NCI-H2227 treated with DMSO at 0.1 percent for 48 hours (cell line): ENCODE measurements around the gene MED29.
"Not testable (repeated sequence)": the region's sequence is repeated elsewhere in the genome, so short reads cannot be mapped to it uniquely, and the experiment has no call there.

Experiments used
- DNase-seq: peaks from one replicate; lab custom pipeline; 2025; lab: John Stamatoyannopoulos, UW

The MED29 gene

GRCh38 chr19:39370735-39371134, 20.4 kb upstream of the MED29 start:
- DNase-seq: no peak

- no peak for DNase-seq
Observed at GRCh38 chr19:39372047-39372802, 19.0 kb upstream of the MED29 start.

GRCh38 chr19:39372941-39373340, 18.2 kb upstream of the MED29 start:
- DNase-seq: no peak

- DNase-seq: no peak
Observed at GRCh38 chr19:39375929-39376328, 15.2 kb upstream of the MED29 start.

GRCh38 chr19:39377373-39378362, 13.5 kb upstream of the MED29 start:
- DNase-seq: no peak

- not testable (repeated sequence) for DNase-seq
Observed at GRCh38 chr19:39379366-39379765, 11.8 kb upstream of the MED29 start.

- DNase-seq: no peak
Observed at GRCh38 chr19:39379865-39380396, 11.2 kb upstream of the MED29 start.

GRCh38 chr19:39380521-39381502, 10.4 kb upstream of the MED29 start:
- DNase-seq: no peak

- no peak for DNase-seq
Observed at GRCh38 chr19:39381910-39382611, 9.1 kb upstream of the MED29 start.

GRCh38 chr19:39382991-39383828, 8.0 kb upstream of the MED29 start:
- no peak for DNase-seq

- no peak for DNase-seq
Observed at GRCh38 chr19:39384839-39385568, 6.2 kb upstream of the MED29 start.

- no peak for DNase-seq
Observed at GRCh38 chr19:39385629-39386411, 5.4 kb upstream of the MED29 start.

- no peak for DNase-seq
Observed at GRCh38 chr19:39386557-39386956, 4.6 kb upstream of the MED29 start.

- DNase-seq: no peak
Observed at GRCh38 chr19:39388657-39389056, 2.5 kb upstream of the MED29 start.

GRCh38 chr19:39389631-39390414, 1.4 kb upstream of the MED29 start:
- DNase-seq: peak; percentile 76

- no peak for DNase-seq
Observed at GRCh38 chr19:39390451-39390750, 777 bp upstream of the MED29 start.

- peak; percentile 94 for DNase-seq
Observed at GRCh38 chr19:39397360-39398296, 6.5 kb downstream of the MED29 start.
